Smooth muscle cell of the brain vasculature (primary cell): ENCODE results near the gene AP1S3.

ENCODE experiments used
- DNase-seq: peaks from one replicate; pipeline ENCODE4 v3.0.0-alpha.2; 2012; ENCODE audit warnings: low read depth, low spot score

The AP1S3 gene

DNA sequence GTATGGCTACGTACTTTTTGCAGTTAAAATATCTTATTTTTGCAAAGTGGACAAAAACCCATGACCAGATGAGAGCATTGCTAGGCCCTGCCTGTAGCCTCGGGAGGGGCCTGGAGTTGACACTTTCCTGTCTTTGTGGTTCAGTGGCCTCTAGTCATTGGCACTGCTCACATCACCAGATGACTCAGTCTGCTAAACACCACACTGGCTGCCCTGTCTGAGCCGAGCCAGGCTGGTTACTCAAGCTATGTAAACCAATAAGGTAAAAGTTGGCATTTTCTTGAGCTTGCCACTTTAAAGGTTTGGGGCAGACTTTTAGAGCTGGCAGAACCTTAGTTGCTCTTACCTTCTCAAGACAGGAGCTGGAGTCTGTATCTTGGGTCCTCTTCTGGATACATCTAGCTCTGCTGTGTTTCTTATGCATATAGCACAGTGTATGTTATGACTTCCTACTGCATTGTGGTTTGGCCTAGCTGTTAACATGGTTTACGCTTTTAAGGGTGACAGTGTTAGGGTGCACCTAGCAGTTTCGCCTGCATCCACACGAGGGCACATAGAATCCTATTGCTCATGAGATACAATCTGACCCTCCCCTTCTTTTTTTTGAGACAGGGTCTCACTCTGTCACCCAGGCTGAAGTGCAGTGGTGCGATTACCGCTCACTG, 76.4 kb downstream of the AP1S3 start:
- DNase-seq: no peak

DNA sequence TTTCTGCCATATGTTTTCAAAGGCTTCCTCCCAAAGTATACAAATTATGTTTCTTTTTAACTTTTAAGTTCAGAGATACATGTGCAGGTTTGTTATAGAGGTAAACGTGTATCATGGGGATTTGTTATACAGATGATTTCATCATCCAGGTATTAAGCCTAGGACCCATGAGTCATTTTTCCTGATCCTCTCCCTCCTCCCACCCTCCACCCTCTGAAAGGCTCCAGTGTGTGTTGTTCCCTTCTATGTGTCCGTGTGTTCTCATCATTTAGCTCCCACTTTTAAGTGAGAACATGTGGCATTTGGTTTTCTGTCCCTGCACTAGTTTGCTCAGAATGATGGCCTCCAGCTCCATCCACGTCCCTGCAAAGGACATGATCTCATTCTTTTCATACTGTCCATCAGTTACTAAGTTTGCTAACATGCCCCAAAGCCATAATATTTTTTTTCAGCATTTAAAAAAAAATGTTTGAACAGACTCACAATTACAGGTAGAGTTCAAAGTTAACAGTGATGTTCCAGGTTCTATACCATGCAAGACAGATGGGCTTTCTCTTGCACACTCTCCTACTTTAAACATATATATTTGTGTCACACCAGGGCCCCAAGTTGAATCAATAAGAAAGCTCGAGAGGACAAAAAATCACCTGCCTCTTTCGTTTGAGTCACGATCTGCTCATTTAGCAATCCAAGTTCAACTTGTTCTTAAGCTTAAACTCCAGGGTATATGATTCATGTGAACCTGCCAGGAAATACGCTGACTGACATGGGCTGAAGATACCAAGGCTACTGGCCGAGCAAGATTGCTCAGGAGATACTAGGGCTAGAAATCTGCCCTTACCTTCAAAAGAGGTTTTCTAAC, 77.6 kb downstream of the AP1S3 start:
- DNase-seq: no peak

GRCh38 chr2:223758131-223758840, 79.1 kb downstream of the AP1S3 start:
- no peak for DNase-seq

DNA sequence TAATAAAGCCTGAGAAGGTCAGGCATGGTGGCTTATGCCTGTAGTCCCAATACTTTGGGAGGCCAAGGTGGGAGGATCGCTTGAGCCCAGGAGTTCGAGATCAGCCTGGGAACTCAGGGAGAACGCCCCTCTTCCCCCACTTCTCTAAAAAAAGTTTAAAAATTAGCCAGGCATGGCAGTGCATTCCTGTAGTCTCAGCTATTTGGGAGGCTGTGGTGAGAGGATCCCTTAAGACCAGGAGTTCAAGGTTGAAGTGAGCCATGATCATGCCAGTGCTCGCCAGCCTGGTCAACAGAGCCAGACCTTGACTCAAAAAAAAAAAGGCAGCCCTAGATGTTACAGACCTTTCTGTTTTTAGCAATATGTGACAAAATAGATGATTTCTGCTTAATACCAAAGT, 83.4 kb downstream of the AP1S3 start:
- DNase-seq: no peak

DNA sequence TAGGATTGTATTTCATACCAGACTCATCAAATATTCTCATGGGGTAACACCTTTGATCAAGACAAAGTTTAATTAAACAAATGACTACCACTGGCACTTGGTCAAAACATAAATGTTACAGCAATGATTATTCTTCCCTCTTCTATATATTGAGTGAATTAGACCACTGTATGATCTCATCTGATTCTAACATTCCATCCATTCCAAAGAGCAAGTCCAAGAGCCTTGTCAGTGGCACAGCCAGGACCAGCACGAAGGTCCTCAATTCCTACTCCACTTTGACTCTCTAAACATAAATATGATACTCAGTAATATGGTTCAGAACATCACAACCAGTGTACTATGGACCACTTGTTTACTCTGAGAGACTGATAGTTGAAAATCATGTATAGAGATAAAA, 86.4 kb downstream of the AP1S3 start:
- no peak for DNase-seq

GRCh38 chr2:223747392-223748042, 89.9 kb downstream of the AP1S3 start:
- DNase-seq: no peak

DNA sequence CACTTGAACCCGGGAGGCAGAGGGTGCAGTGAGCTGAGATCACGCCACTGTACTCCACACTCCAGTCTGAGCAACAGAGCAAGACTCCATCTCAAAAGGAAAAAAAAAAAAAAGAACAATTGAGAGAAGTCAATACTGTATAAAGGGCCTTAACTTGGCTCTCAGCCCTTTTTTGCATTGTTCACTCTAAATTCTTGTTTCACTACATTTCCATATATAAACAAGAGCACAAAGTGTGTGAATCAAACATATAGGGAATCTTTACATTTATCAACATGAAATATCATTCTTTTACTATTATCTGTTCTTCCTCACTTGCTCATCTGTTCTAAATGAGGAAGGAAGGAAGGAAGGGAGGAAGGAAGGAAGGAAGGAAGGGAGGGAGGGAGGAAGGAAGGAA, 90.8 kb downstream of the AP1S3 start:
- DNase-seq: no peak

DNA sequence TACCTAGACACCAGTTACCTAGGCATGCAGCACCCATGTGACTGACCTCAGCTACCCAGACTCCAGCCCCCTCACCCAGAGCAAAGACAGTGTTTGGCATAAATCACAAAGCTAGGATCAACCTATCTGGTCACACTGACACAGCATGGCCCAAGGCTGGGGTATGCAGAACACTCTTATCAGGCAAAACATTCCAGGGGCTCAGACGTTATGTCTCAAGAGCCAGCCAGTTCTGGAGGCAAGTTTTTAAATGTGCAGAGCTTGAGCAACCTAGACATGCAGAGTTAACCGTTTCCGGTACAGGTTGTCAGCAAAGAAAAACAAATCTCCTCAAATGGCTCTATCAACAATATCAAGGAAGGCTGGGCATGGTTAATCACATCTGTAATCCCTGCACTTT, 92.8 kb downstream of the AP1S3 start:
- no peak for DNase-seq

DNA sequence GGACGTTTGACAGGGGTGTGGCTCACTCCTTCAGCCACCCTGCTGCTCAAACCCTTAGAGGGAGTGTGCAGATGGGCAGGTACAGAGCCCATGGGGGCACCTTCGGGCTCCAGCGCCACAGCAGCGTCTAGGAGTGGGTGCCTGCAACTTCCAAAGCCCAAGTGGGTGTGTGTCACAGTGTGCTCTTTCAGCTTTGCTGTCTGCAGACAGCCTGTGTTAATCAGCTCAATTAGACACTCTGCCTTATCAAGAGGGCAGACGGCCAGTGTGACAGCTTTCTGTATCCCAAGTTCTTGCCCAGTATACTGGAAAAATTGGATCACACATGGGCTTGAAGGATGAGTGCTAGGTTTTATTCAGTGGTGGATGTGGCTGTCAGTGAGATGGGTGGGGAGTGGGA, 96.7 kb downstream of the AP1S3 start:
- no peak for DNase-seq

- no peak for DNase-seq
Observed at GRCh38 chr2:223737207-223737606, 100.2 kb downstream of the AP1S3 start.

GRCh38 chr2:223736488-223736887, 100.9 kb downstream of the AP1S3 start:
- DNase-seq: no peak

- DNase-seq: peak; percentile 20
Observed at GRCh38 chr2:223735659-223736244, 101.6 kb downstream of the AP1S3 start.

- no peak for DNase-seq
Observed at GRCh38 chr2:223735035-223735640, 102.2 kb downstream of the AP1S3 start.

- DNase-seq: no peak
Observed at GRCh38 chr2:223734346-223734745, 103.0 kb downstream of the AP1S3 start.

DNA sequence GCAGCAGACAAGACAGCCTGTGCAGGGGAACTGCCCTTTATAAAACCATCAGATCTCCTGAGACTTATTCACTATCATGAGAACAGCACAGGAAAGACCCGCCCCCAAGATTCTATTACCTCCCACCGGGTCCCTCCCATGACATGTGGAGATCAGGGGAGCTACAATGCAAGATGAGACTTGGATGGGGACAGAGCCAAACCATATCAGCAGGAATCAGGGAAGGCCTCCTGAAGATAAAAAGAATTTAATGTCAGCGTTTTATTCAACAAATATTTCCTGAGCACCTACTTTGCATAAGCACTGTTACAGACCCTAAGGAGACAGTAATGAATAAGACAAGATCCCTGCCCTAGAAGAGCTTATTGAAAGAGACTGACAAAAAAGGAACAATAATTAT, 105.0 kb downstream of the AP1S3 start:
- no peak for DNase-seq

DNA sequence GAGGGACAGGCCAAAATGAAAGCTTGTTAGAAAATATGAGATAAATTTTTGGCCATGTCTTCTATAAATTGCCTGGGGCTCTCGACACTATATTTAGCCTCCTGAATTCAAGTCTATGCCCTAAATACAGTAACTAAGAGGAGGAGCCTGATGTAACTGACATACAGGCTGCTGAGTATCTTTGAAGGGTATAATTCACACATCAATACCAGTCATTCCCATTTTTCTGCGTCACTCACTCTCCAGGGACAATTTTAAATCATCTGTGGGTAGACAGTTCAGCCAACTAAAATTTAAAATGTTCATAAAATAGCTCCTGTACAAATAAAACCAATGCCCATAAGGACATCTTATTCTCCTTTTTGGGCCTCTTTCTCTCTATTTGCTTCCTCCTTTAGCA, 105.9 kb downstream of the AP1S3 start:
- no peak for DNase-seq

- DNase-seq: no peak
Observed at GRCh38 chr2:223729781-223730180, 107.6 kb downstream of the AP1S3 start.

GRCh38 chr2:223727562-223727961, 109.8 kb downstream of the AP1S3 start:
- DNase-seq: peak; percentile 17

DNA sequence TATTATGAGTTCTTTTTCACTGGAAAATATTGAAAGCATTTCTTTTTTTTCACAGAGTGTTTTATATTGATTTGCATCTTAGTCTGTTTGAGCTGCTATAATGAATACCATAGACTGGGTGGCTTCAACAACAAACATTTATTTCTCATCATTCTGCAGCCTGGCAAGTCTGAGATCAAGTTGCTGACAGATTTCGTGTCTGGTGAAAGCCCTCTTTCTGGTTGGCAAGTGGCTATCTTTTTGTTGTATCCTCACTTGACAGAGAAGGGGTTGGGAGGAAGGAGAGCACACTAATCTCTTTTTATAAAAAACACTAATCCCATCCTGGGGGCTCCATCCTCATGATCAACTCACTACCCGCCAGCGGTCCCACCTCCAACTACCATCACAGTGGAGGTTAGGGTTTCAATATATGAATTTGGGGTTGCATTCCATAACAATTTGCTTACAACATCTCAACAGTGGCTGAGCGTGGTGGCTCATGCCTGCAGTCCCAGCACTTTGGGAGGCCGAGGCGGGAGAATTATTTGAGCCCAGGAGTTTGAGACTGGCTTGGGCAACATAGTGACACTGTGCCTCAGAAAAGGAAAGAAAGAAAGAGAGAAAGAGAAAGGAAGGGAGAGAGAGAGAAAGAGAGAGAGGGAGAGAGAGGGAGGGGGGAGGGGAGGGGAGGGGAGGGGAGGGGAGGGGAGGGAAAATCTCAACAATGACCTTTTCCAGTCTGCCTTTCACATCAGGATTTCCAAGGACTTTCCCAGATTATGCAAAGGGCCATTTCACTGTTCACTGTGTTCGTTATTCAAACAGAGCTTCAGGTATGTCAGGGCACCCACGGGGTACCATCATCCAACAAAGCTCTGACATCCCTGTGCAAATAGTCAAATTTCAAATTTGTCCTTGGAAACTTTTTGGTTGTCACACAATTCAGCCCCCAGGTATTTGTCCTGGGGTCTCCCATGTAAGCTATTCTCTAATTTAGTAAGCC, 111.1 kb downstream of the AP1S3 start:
- DNase-seq: no peak

DNA sequence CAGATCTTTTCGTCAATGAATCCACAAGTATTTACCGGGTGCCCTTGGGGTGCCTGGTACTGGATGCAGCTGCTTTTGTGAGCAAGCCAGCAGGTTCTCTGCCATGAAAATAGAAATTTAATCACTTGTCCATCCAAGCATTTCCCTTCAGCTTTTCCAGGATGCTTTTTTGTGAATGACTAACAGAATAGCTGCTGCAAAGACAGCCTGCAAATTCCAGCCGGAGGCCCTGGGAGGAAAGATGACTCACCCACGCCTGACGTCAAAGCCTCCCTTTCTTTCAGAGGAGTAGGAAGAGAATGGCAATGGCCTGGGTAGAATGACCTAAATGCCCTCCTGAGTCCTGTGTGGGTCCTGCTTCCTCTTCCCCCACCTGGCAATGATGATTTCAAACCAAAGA, 111.9 kb downstream of the AP1S3 start:
- DNase-seq: peak; percentile 91
